ENCODE measurements around the gene RAB8B. TPM values are rescaled to one million over a fixed set of nuclear protein-coding genes. Genes with fewer than 3 reads are reported as not detected.

The RAB8B gene
- total RNA-seq, 4 donors from 2014 or later: 36.0 to 55.4 (median 50.0) TPM

DNA sequence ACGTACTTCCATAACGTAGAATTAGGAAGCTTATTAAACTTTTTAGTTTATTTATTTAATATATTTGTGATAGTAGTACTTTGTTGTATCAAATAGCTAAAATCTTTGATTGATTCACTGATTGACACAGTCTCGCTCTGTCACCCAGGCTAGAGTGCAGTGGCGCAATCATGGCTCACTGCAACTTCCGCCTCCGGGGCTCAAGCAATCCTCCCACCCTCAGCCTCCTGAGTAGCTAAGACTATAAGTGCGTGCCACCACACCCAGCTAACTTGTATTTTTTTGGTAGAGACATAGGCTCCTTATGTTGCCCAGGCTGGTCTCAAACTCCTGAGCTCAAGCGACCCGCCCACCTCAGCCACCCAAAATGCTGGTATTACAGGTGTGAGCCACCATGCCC lies 93.7 kb downstream of the RAB8B start:
- DNase-seq (ENCODE audit: low spot score) (no peak), ATAC-seq (ENCODE audit: low FRiP score) (no peak)
- TF ChIP-seq, protein P1, sequence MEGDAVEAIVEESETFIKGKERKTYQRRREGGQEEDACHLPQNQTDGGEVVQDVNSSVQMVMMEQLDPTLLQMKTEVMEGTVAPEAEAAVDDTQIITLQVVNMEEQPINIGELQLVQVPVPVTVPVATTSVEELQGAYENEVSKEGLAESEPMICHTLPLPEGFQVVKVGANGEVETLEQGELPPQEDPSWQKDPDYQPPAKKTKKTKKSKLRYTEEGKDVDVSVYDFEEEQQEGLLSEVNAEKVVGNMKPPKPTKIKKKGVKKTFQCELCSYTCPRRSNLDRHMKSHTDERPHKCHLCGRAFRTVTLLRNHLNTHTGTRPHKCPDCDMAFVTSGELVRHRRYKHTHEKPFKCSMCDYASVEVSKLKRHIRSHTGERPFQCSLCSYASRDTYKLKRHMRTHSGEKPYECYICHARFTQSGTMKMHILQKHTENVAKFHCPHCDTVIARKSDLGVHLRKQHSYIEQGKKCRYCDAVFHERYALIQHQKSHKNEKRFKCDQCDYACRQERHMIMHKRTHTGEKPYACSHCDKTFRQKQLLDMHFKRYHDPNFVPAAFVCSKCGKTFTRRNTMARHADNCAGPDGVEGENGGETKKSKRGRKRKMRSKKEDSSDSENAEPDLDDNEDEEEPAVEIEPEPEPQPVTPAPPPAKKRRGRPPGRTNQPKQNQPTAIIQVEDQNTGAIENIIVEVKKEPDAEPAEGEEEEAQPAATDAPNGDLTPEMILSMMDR (IDR thresholded peaks at IDR 0.05): no peak

DNA sequence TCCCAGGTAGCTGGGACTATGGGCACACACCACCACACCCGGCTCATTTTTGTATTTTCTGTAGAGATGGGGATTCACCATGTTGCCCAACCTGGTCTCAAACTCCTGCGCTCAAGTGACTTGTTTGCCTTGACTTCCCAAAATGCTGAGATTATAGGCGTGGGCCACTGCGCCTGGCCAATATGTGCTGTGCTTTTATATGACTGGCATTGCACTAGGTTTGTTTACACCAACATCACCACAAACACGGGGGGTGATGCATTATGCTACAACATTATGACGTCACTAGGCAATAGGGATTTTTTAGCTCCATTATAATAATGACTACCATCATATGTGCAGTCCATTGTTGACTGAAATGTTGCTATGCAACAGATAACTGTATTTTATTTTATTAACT lies 94.9 kb downstream of the RAB8B start:
- DNase-seq (ENCODE audit: low spot score) (no peak), ATAC-seq (ENCODE audit: low FRiP score) (no peak)
- TF ChIP-seq, protein P1 (IDR thresholded peaks at IDR 0.05): no peak

DNA sequence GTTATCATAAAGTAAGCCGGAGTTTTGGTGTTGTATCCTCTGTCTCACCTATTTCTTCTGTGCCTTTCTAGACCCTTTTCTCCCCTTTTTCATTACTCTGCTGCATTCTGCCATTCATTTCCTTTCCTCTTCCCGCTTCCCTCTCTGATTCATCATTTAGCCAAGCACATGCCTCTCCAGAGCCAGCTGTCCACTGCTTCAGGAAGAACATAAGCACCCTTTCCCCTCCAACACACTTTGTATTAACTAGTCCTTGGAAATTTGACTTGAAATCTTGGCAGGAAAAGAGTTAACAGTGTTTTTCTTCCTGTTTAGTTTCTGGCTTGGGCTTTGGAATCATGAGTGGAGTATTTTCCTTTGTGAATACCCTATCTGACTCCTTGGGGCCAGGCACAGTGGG lies 97.7 kb downstream of the RAB8B start:
- TF ChIP-seq, protein P1 (IDR thresholded peaks at IDR 0.05): no peak
- DNase-seq (ENCODE audit: low spot score) (no peak), ATAC-seq (ENCODE audit: low FRiP score) (no peak)

DNA sequence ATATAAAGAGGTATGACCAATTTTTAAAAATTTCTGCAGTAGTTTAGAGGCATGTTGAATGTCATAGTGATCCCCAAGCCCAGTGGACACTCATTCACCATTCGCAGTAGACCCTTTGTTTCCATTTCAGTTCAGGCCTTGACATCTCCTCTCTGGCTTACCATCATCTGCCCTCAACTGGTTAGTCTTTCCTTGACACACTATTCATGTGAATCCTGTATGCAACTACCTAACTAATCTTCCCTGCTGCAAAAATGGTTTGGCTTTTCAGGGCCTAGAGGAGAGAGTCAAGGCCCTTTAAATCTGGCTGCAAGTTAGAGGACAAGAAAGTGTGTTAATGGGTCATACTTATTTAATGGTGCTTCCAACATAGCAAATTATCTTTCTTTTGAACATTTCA lies 98.9 kb downstream of the RAB8B start:
- DNase-seq (ENCODE audit: low spot score) (no peak), ATAC-seq (ENCODE audit: low FRiP score) (no peak)
- TF ChIP-seq, protein P1 (IDR thresholded peaks at IDR 0.05): no peak

DNA sequence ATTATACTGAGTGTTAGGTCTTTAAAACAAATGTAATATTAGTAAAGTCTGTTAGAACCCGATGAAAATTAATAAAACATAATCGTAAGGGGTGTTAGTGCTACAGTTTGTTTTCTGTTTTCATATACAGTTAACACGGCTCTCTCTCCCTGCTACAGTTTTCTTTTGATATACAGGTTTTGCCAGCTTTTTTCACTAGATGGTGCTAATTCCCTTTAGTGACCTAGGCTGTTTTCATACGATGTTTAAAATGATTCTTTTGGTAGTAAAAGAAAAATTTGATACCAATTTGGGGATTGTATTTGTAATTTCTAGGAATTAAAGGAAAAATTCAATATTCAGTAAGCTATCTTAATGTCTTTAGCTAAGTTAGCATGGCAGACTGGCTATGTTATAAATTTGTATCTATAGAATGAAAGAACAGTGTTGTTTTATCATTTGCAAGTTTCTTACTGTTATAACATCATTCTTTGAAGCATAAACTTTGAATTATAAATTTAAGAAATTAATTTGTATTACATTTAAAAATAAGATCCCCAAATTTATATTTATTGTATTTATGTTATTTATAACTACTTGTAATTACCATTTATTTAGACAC lies 99.5 kb downstream of the RAB8B start:
- ATAC-seq (ENCODE audit: low FRiP score): peak; percentile 46
- DNase-seq (ENCODE audit: low spot score): no peak
- TF ChIP-seq, protein P1 (IDR thresholded peaks at IDR 0.05): peak in 1 of 3 donors; percentile 11

DNA sequence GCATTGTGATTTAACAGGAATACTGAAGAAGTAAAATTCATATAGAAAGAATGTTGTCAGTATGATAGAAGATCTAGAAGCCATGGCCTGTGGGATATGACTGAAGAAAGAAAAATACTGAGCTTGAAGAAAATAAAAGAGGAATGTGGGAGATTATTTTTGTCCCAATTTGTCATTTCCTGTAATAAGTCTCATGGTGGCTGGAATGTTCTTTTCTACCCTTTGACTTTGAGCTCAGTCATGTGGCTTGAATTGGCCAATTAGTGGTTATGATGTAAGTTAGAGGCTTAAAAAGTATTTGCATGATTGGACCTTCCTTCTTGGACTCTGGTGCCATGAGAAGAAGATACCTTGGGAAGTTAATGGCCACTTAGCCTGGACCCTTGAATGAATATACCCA lies 102.1 kb downstream of the RAB8B start:
- TF ChIP-seq, protein P1 (IDR thresholded peaks at IDR 0.05): no peak
- ATAC-seq (ENCODE audit: low FRiP score): no peak
- DNase-seq (ENCODE audit: low spot score): no peak

DNA sequence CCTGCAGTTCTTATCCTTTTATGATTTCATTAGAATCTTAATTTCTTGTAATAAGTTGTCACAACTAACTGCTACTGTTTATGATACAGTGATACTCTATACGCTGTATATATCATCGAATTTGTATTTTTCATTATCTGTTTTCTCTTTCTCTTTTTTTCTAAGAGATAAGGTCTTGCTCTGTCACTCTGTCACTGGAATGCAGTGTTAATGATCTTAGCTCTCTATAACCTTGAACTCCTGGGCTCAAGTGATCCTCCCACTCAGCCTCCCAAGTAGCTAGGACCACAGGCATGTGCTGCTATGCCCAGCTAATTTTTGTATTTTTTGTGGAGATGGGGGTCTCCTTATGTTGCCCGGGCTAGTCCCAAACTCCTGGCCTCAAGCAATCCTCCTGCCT lies 102.8 kb downstream of the RAB8B start:
- DNase-seq (ENCODE audit: low spot score) (no peak), ATAC-seq (ENCODE audit: low FRiP score) (no peak)
- TF ChIP-seq, protein P1 (IDR thresholded peaks at IDR 0.05): no peak

Measured in omental fat pad (tissue), 4 donors.